H1 (cell line): Measurements from ENCODE around the gene COASY. TPM values are rescaled to one million over a fixed set of nuclear protein-coding genes. Genes with fewer than 3 reads are reported as not detected.
A peak's percentile ranks its signal among the peaks of the same experiment; 100 is the strongest.

Experiments used
- CEBPB ChIP-seq: IDR thresholded peaks from 2 replicates; pipeline ENCODE4 v1.6.1; 2012; ENCODE audit warnings: low read depth, low read length
- CHD2 ChIP-seq: IDR thresholded peaks from 2 replicates; pipeline ENCODE4 v1.6.1; 2012; ENCODE audit warnings: low read length, improper control_type of control experiment
- CTBP2 ChIP-seq: IDR thresholded peaks from 2 replicates; pipeline ENCODE4 v1.7.0; 2011; ENCODE audit warnings: borderline replicate concordance, mild to moderate bottlenecking, moderate library complexity, mixed read lengths, low read length; ENCODE audit not compliant: insufficient read depth, insufficient read length
- FOSL1 ChIP-seq: IDR thresholded peaks from 2 replicates; pipeline ENCODE4 v1.6.1; 2011; ENCODE audit warnings: mild to moderate bottlenecking, low read depth, low read length, moderate library complexity; ENCODE audit not compliant: insufficient read depth
- HDAC2 ChIP-seq, 2 experiments: fragments of 300-600 bp in 1 of 2; sonication (generic) in 1 of 2; IDR thresholded peaks; 2 replicates each; pipeline ENCODE4 v1.6.1; 2011 to 2012; ENCODE audit warnings: low read depth in 2 of 2, low read length in 2 of 2, mild to moderate bottlenecking in 2 of 2, moderate library complexity in 2 of 2, borderline replicate concordance in 1 of 2, inconsistent platforms in 1 of 2
- JUN ChIP-seq: IDR thresholded peaks from 2 replicates; pipeline ENCODE4 v1.6.1; 2011; ENCODE audit warnings: low read depth, mild to moderate bottlenecking, improper control_type of control experiment, low read length
- polyA plus RNA-seq, 7 experiments: library from polyadenylated mRNA; depleted of rRNA in 3 of 7; stranded (reverse) in 5 of 7; unstranded in 2 of 7; fragments of >200 nt in 5 of 7; fragments of 200-250 nt in 2 of 7; gene quantifications; 1 replicate in 5 of 7; 2 replicates in 1 of 7; 4 replicates in 1 of 7; pipeline versions ENCODE4 v1.2.1 to v1.2.3, GENCODE V29; 2011 to 2013; ENCODE audit warnings: missing spikeins in 2 of 7, mixed read lengths in 2 of 7
- total RNA-seq: library from RNA; stranded (reverse); fragmentation: NEBNext Ultra II Directional; extraction: Animal tissue kit (Norgen Biotek cat#: 25700); gene quantifications from 2 replicates; pipeline ENCODE4 v1.2.1, GENCODE V29; 2021
- TF ChIP-seq, protein P1 (sequence below): IDR thresholded peaks from 2 replicates; pipeline ENCODE4 v1.6.1; 2012; ENCODE audit warnings: inconsistent platforms
- TF ChIP-seq, protein P2 (sequence below): IDR thresholded peaks from 2 replicates; pipeline ENCODE4 v1.6.1; 2012; ENCODE audit warnings: low read length, inconsistent platforms

The COASY gene
- total and polyA plus RNA-seq, 2 of the 8 experiments (the other 6 are each of a cell fraction or from before 2014, with no cell fraction given): 64.5 to 100 TPM

DNA sequence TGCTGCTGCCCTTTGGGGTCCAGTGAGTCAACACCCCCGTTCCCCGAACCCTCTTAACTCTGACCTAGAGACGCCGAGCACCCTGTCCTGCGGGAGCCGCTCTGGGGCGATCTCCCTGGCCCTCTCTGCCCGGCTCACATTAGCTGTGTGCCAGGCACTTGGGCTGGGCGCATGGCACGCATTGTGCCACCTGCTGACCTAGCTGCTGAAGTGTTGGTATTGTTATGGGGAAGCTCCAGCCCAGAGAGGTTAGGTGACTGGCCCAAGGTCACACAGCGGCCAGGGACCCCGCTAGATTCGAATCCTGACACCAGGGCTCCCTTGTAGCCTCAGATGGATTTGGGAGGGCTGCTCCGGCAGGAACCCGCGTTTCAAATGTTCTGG lies 8.1 kb upstream of the COASY start (continued):
- peak in 1 of 2 experiments; percentile 81; a peak in 1 of 4 replicates for TF ChIP-seq HDAC2 (IDR thresholded peaks at IDR 0.05; ENCODE audit: borderline replicate concordance in 1 of 2, low read depth in 2 of 2, low read length in 2 of 2)
- no peak for TF ChIP-seq CHD2
- TF ChIP-seq CEBPB: no peak
- no peak for TF ChIP-seq FOSL1
- no peak for TF ChIP-seq JUN
- TF ChIP-seq, protein P1, sequence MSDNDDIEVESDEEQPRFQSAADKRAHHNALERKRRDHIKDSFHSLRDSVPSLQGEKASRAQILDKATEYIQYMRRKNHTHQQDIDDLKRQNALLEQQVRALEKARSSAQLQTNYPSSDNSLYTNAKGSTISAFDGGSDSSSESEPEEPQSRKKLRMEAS: peak; percentile 38; the same call in 1 of the 2 replicates
- TF ChIP-seq, protein P2, sequence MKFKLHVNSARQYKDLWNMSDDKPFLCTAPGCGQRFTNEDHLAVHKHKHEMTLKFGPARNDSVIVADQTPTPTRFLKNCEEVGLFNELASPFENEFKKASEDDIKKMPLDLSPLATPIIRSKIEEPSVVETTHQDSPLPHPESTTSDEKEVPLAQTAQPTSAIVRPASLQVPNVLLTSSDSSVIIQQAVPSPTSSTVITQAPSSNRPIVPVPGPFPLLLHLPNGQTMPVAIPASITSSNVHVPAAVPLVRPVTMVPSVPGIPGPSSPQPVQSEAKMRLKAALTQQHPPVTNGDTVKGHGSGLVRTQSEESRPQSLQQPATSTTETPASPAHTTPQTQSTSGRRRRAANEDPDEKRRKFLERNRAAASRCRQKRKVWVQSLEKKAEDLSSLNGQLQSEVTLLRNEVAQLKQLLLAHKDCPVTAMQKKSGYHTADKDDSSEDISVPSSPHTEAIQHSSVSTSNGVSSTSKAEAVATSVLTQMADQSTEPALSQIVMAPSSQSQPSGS: no peak
- no peak for TF ChIP-seq CTBP2
